IgD-negative memory B cell (primary cell): Measurements from ENCODE around the gene CD6. TPM values are rescaled to one million over a fixed set of nuclear protein-coding genes. Genes with fewer than 3 reads are reported as not detected.
"Not testable (repeated sequence)": the region's sequence is repeated elsewhere in the genome, so short reads cannot be mapped to it uniquely, and the experiment has no call there.

Source experiments
- H3K27ac Mint-ChIP-seq, 3 donors: one replicate each; pipeline ENCODE4 v1.8.0; 2020 to 2022; ENCODE audit warnings: mild to moderate bottlenecking in 3 of 3, mixed read lengths in 3 of 3, moderate library complexity in 1 of 3
- H3K27me3 Mint-ChIP-seq: one replicate; pipeline ENCODE4 v1.8.0; 2021; ENCODE audit warnings: mixed read lengths
- H3K36me3 Mint-ChIP-seq: one replicate; pipeline ENCODE4 v1.8.0; 2020; ENCODE audit warnings: mild to moderate bottlenecking, mixed read lengths
- H3K4me1 Mint-ChIP-seq, 3 donors: one replicate each; pipeline ENCODE4 v1.8.0; 2020 to 2022; ENCODE audit warnings: mixed read lengths in 3 of 3, mild to moderate bottlenecking in 1 of 3
- H3K4me3 Mint-ChIP-seq, 4 donors: one replicate each; pipeline ENCODE4 v1.8.0; 2020 to 2022; ENCODE audit warnings: mild to moderate bottlenecking in 4 of 4, mixed read lengths in 4 of 4, moderate library complexity in 3 of 4
- H3K9me3 Mint-ChIP-seq, 3 donors: one replicate each; pipeline ENCODE4 v1.8.0; 2020 to 2021; ENCODE audit warnings: mixed read lengths in 3 of 3, mild to moderate bottlenecking in 1 of 3
- polyA plus RNA-seq: library from polyadenylated mRNA; unstranded; fragments of 300-500 nt; fragmentation: Illumina TruSeq; gene quantifications from one replicate; pipeline ENCODE4 v1.2.3, GENCODE V29; 2021

Gene CD6
- polyA plus RNA-seq, 1 donor from 2014 or later = 8.6 TPM

GRCh38 chr11:61056981-61057380 lies 85.5 kb downstream of the CD6 start:
- H3K9me3 Mint-ChIP-seq = no peaks in the 10 kb centered on the region
- H3K4me1 Mint-ChIP-seq = peaks cover 12 to 19% (median 16%) of the 10 kb centered on the region in 3 donors
- H3K36me3 Mint-ChIP-seq = peaks cover 1% of the 10 kb centered on the region
- H3K27me3 Mint-ChIP-seq = peaks cover 2% of the 10 kb centered on the region
- peak overlapping the region in 1 of 3 donors; percentile 25 for H3K27ac Mint-ChIP-seq
- no peak overlapping the region for H3K4me3 Mint-ChIP-seq

- no peak overlapping the region for H3K27ac Mint-ChIP-seq
- H3K9me3 Mint-ChIP-seq = no peaks in the 10 kb centered on the region
- peaks cover 1% of the 10 kb centered on the region for H3K36me3 Mint-ChIP-seq
- peaks cover 12 to 19% (median 18%) of the 10 kb centered on the region in 3 donors for H3K4me1 Mint-ChIP-seq
- no peak overlapping the region for H3K4me3 Mint-ChIP-seq
- H3K27me3 Mint-ChIP-seq = peaks cover 2% of the 10 kb centered on the region
Measured at GRCh38 chr11:61057615-61058014, 86.1 kb downstream of the CD6 start.

GRCh38 chr11:61058583-61059259 lies 87.2 kb downstream of the CD6 start:
- no peak overlapping the region for H3K4me3 Mint-ChIP-seq
- peaks cover 1% of the 10 kb centered on the region for H3K36me3 Mint-ChIP-seq
- peaks cover 2% of the 10 kb centered on the region for H3K27me3 Mint-ChIP-seq
- peak overlapping the region in 1 of 3 donors; percentile 68 for H3K27ac Mint-ChIP-seq
- no peaks in the 10 kb centered on the region for H3K9me3 Mint-ChIP-seq
- peaks cover 12 to 19% (median 19%) of the 10 kb centered on the region in 3 donors for H3K4me1 Mint-ChIP-seq

GRCh38 chr11:61059260-61059752 lies 87.8 kb downstream of the CD6 start:
- Mint-ChIP-seq H3K4me1 (peaks cover 12 to 18% (median 17%) of the 10 kb centered on the region in 3 donors), H3K27ac (no peak overlapping the region), H3K27me3 (peaks cover 2% of the 10 kb centered on the region), H3K36me3 (peaks cover 1% of the 10 kb centered on the region), H3K4me3 (peak overlapping the region in 1 of 4 donors; percentile 17), H3K9me3 (no peaks in the 10 kb centered on the region)

- Mint-ChIP-seq H3K4me1 (peaks cover 17 to 23% (median 21%) of the 10 kb centered on the region in 3 donors), H3K4me3 (peak overlapping the region in 2 of 4 donors; percentile 83 to 86), H3K9me3 (no peaks in the 10 kb centered on the region)
Measured at GRCh38 chr11:61061081-61061826, 89.8 kb downstream of the CD6 start.

GRCh38 chr11:61062181-61062930 lies 90.9 kb downstream of the CD6 start:
- no peaks in the 10 kb centered on the region for H3K36me3 Mint-ChIP-seq
- H3K9me3 Mint-ChIP-seq = no peaks in the 10 kb centered on the region
- no peak overlapping the region for H3K27ac Mint-ChIP-seq
- peaks cover 2% of the 10 kb centered on the region for H3K27me3 Mint-ChIP-seq
- H3K4me3 Mint-ChIP-seq = no peak overlapping the region
- H3K4me1 Mint-ChIP-seq = peaks cover 21 to 24% (median 21%) of the 10 kb centered on the region in 3 donors

More at GRCh38 chr11:61061081-61061826, 89.8 kb downstream of the CD6 start:
- peaks cover 2% of the 10 kb centered on the region for H3K27me3 Mint-ChIP-seq
- H3K36me3 Mint-ChIP-seq = no peaks in the 10 kb centered on the region
- peak overlapping the region; percentile 26 to 96 (median 63) for H3K27ac Mint-ChIP-seq

- H3K27me3 Mint-ChIP-seq, H3K27ac Mint-ChIP-seq, H3K36me3 Mint-ChIP-seq, H3K9me3 Mint-ChIP-seq: not testable (repeated sequence)
- peaks cover 21 to 25% (median 24%) of the 10 kb centered on the region in 3 donors for H3K4me1 Mint-ChIP-seq
- peak overlapping the region in 1 of 4 donors; percentile 74 for H3K4me3 Mint-ChIP-seq
Measured at GRCh38 chr11:61065236-61065635, 93.8 kb downstream of the CD6 start.

GRCh38 chr11:61065955-61066638 lies 94.6 kb downstream of the CD6 start:
- peaks cover under 1% of the 10 kb centered on the region for H3K27me3 Mint-ChIP-seq
- H3K9me3 Mint-ChIP-seq = no peaks in the 10 kb centered on the region
- no peaks in the 10 kb centered on the region for H3K36me3 Mint-ChIP-seq
- H3K4me1 Mint-ChIP-seq = peaks cover 23 to 26% (median 24%) of the 10 kb centered on the region in 3 donors
- H3K4me3 Mint-ChIP-seq = peak overlapping the region in 1 of 4 donors; percentile 30
- H3K27ac Mint-ChIP-seq = peak overlapping the region; percentile 2 to 71 (median 13)

- H3K27ac Mint-ChIP-seq = peak overlapping the region in 2 of 3 donors; percentile 13 to 71
- H3K9me3 Mint-ChIP-seq = no peaks in the 10 kb centered on the region
- H3K4me1 Mint-ChIP-seq = peaks cover 19 to 25% (median 21%) of the 10 kb centered on the region in 3 donors
- no peaks in the 10 kb centered on the region for H3K36me3 Mint-ChIP-seq
- H3K27me3 Mint-ChIP-seq = no peaks in the 10 kb centered on the region
- no peak overlapping the region for H3K4me3 Mint-ChIP-seq
Measured at GRCh38 chr11:61066645-61067044, 95.2 kb downstream of the CD6 start.

- H3K27me3 Mint-ChIP-seq = no peaks in the 10 kb centered on the region
- H3K4me1 Mint-ChIP-seq = peaks cover 17 to 24% (median 20%) of the 10 kb centered on the region in 3 donors
- no peak overlapping the region for H3K4me3 Mint-ChIP-seq
- no peaks in the 10 kb centered on the region for H3K36me3 Mint-ChIP-seq
- H3K27ac Mint-ChIP-seq = peak overlapping the region in 1 of 3 donors; percentile 57
- no peaks in the 10 kb centered on the region for H3K9me3 Mint-ChIP-seq
Measured at GRCh38 chr11:61067782-61068446, 96.4 kb downstream of the CD6 start.

- no peaks in the 10 kb centered on the region for H3K36me3 Mint-ChIP-seq
- peaks cover 17 to 24% (median 20%) of the 10 kb centered on the region in 3 donors for H3K4me1 Mint-ChIP-seq
- no peak overlapping the region for H3K4me3 Mint-ChIP-seq
- no peaks in the 10 kb centered on the region for H3K9me3 Mint-ChIP-seq
- H3K27ac Mint-ChIP-seq = peak overlapping the region in 1 of 3 donors; percentile 57
- H3K27me3 Mint-ChIP-seq = no peaks in the 10 kb centered on the region
Measured at GRCh38 chr11:61068581-61068980, 97.1 kb downstream of the CD6 start.

- no peaks in the 10 kb centered on the region for H3K9me3 Mint-ChIP-seq
- H3K4me3 Mint-ChIP-seq = no peak overlapping the region
- peaks cover 20 to 27% (median 22%) of the 10 kb centered on the region in 3 donors for H3K4me1 Mint-ChIP-seq
Measured at GRCh38 chr11:61069427-61069826, 97.9 kb downstream of the CD6 start.

More at GRCh38 chr11:61069427-61069826, 97.9 kb downstream of the CD6 start:
- Mint-ChIP-seq H3K27me3 (no peaks in the 10 kb centered on the region), H3K27ac (peak overlapping the region in 2 of 3 donors; percentile 89 to 91), H3K36me3 (no peaks in the 10 kb centered on the region)
